A549 (cell line): Measurements from ENCODE around the gene PRKN. TPM values are rescaled to one million over a fixed set of nuclear protein-coding genes. Genes with fewer than 3 reads are reported as not detected.

Experiments
- ATAC-seq, 2 experiments: fragments of 200-7000 bp in 1 of 2; fragments of >200 bp in 1 of 2; cut with Nextera tagmentation in 1 of 2; cut with Tn5 transposase in 1 of 2; 3 replicates each; pipeline versions ENCODE4 v1.8.0 to v1.9.1; 2018 to 2020; ENCODE audit warnings: mild to moderate bottlenecking in 1 of 2, moderate library complexity in 1 of 2
- CTCF ChIA-PET: fragments of 300-600 bp; sonication (Branson Sonifier 250); formaldehyde crosslinking; extraction: SDS; loops from one replicate; lab custom pipeline; 2021; ENCODE audit warnings: antibody characterized with exemption, inconsistent platforms; lab: Yijun Ruan, JAX
- POLR2A ChIA-PET: fragments of 350-600 bp; formaldehyde crosslinking; extraction: SDS; loops from one replicate; lab custom pipeline; 2021; ENCODE audit warnings: antibody characterized with exemption, inconsistent platforms; lab: Yijun Ruan, JAX
- DNase-seq, 2 experiments: peaks; one replicate each; pipeline versions ENCODE4 v3.0.0 to v3.0.0-alpha.2; 2011 to 2016; ENCODE audit warnings: low read depth in 1 of 2, low spot score in 1 of 2
- FAIRE-seq: peaks from 2 replicates; lab custom pipeline; 2011; peaks lifted over from hg19 to GRCh38; lab: Jason Lieb, UNC
- H3K27ac ChIP-seq, 2 experiments: fragments of >200 bp; sonication (Bioruptor Twin); formaldehyde crosslinking; 3 replicates each; pipeline ENCODE4 v1.5.1; 2016 to 2017
- H3K4me1 ChIP-seq: fragments of >200 bp; sonication (Bioruptor Twin); formaldehyde crosslinking; 3 replicates; pipeline ENCODE4 v1.6.1; 2016
- H3K4me2 ChIP-seq: fragments of >200 bp; sonication (Bioruptor Twin); formaldehyde crosslinking; 3 replicates; pipeline ENCODE4 v1.6.1; 2016
- H3K4me3 ChIP-seq: fragments of >200 bp; sonication (Bioruptor Twin); formaldehyde crosslinking; 3 replicates; pipeline ENCODE4 v1.5.1; 2016
- H3K9me3 ChIP-seq: fragments of >200 bp; sonication (Bioruptor Twin); formaldehyde crosslinking; 3 replicates; pipeline ENCODE4 v1.6.1; 2016
- ATOH8 ChIP-seq: fragments of 250-450 bp; sonication (Bioruptor Pico); IDR thresholded peaks from 2 replicates; pipeline ENCODE4 v1.5.0; 2020; ENCODE audit warnings: low read depth, mild to moderate bottlenecking, moderate library complexity
- BHLHE40 ChIP-seq: IDR thresholded peaks from 2 replicates; pipeline ENCODE4 v1.6.1; 2012; ENCODE audit warnings: low read depth, low read length, inconsistent platforms
- CBX8 ChIP-seq: fragments of 200-600 bp; sonication (generic); IDR thresholded peaks from 2 replicates; pipeline ENCODE4 v1.6.1; 2016
- CEBPB ChIP-seq, 2 experiments: fragments of >200 bp in 1 of 2; sonication (Bioruptor Twin) in 1 of 2; formaldehyde crosslinking in 1 of 2; IDR thresholded peaks; 2 replicates each; pipeline ENCODE4 v1.6.1; 2012 to 2016
- CHD2 ChIP-seq: fragments of 150-350 bp; IDR thresholded peaks from 2 replicates; pipeline ENCODE4 v1.6.1; 2014; ENCODE audit warnings: low read length; ENCODE audit not compliant: partially characterized antibody
- EHMT2 ChIP-seq: fragments of 200-600 bp; sonication (generic); IDR thresholded peaks from 2 replicates; pipeline ENCODE4 v1.6.1; 2016; ENCODE audit warnings: antibody characterized with exemption, low read depth, mild to moderate bottlenecking, moderate library complexity
- EP300 ChIP-seq, 2 experiments: fragments of >200 bp; sonication (Bioruptor Twin); formaldehyde crosslinking; IDR thresholded peaks; 2 replicates in 1 of 2; 3 replicates in 1 of 2; pipeline ENCODE4 v1.6.1; 2016 to 2017
- ESRRA ChIP-seq: fragments of 150-350 bp; IDR thresholded peaks from 2 replicates; pipeline ENCODE4 v1.6.1; 2014; ENCODE audit warnings: mild to moderate bottlenecking, low read length, borderline replicate concordance
- FOSL2 ChIP-seq, 2 experiments: fragments of 450-650 bp in 1 of 2; fragments of >200 bp in 1 of 2; sonication (Bioruptor Twin) in 1 of 2; formaldehyde crosslinking; IDR thresholded peaks; 2 replicates each; pipeline versions ENCODE4 v1.5.0 to v1.6.1; 2016 to 2020; ENCODE audit warnings: mild to moderate bottlenecking in 1 of 2, moderate library complexity in 1 of 2
- HEYL ChIP-seq: fragments of 250-450 bp; sonication (Bioruptor Pico); IDR thresholded peaks from 2 replicates; pipeline ENCODE4 v1.8.0; 2021; ENCODE audit warnings: mild to moderate bottlenecking, moderate library complexity
- HMGXB4 ChIP-seq: fragments of 250-450 bp; sonication (Bioruptor Pico); IDR thresholded peaks from 2 replicates; pipeline ENCODE4 v1.5.0; 2021; ENCODE audit warnings: mild to moderate bottlenecking, moderate library complexity, borderline replicate concordance
- HOXA7 ChIP-seq: fragments of 250-450 bp; sonication (Bioruptor Pico); IDR thresholded peaks from 2 replicates; pipeline ENCODE4 v1.5.0; 2020; ENCODE audit warnings: mild to moderate bottlenecking, moderate library complexity
- HOXB13 ChIP-seq: fragments of 250-450 bp; sonication (Bioruptor Pico); IDR thresholded peaks from 2 replicates; pipeline ENCODE4 v1.5.0; 2020; ENCODE audit warnings: low read depth, mild to moderate bottlenecking, moderate library complexity
- HOXB5 ChIP-seq: fragments of 250-450 bp; sonication (Bioruptor Pico); IDR thresholded peaks from 2 replicates; pipeline ENCODE4 v1.5.0; 2020; ENCODE audit warnings: mild to moderate bottlenecking, moderate library complexity
- JUN ChIP-seq, 2 experiments: fragments of >200 bp; sonication (Bioruptor Twin); formaldehyde crosslinking; IDR thresholded peaks; 2 replicates in 1 of 2; 3 replicates in 1 of 2; pipeline ENCODE4 v1.6.1; 2016 to 2017
- JUNB ChIP-seq: fragments of >200 bp; sonication (Bioruptor Twin); formaldehyde crosslinking; IDR thresholded peaks from 2 replicates; pipeline ENCODE4 v1.6.1; 2016
- KDM1A ChIP-seq: fragments of 200-600 bp; sonication (generic); IDR thresholded peaks from 2 replicates; pipeline ENCODE4 v1.6.1; 2016; ENCODE audit warnings: low read depth, mild to moderate bottlenecking
- MAFK ChIP-seq: fragments of 450-650 bp; IDR thresholded peaks from 2 replicates; pipeline ENCODE4 v1.6.1; 2014; ENCODE audit not compliant: partially characterized antibody
- MAX ChIP-seq: IDR thresholded peaks from 2 replicates; pipeline ENCODE4 v1.6.1; 2012
- MAZ ChIP-seq: fragments of 150-350 bp; IDR thresholded peaks from 2 replicates; pipeline ENCODE4 v1.6.1; 2014; ENCODE audit warnings: antibody characterized with exemption, low read depth, low read length, borderline replicate concordance
- MYC ChIP-seq: IDR thresholded peaks from 2 replicates; pipeline ENCODE4 v1.6.1; 2012; ENCODE audit warnings: mild to moderate bottlenecking, inconsistent platforms, low read length, improper control_type of control experiment, borderline replicate concordance
- NFE2L2 ChIP-seq: fragments of 150-350 bp; conservative IDR thresholded peaks from 2 replicates; pipeline ENCODE4 v1.6.1; 2014; ENCODE audit warnings: low read length
- NPAS2 ChIP-seq: fragments of 250-450 bp; sonication (Bioruptor Pico); IDR thresholded peaks from 2 replicates; pipeline ENCODE4 v1.8.0; 2022; ENCODE audit warnings: mild to moderate bottlenecking, moderate library complexity, borderline replicate concordance
- PBX3 ChIP-seq: IDR thresholded peaks from 2 replicates; pipeline ENCODE4 v1.6.1; 2012
- PHF8 ChIP-seq: fragments of 200-600 bp; sonication (generic); IDR thresholded peaks from 2 replicates; pipeline ENCODE4 v1.6.1; 2016; ENCODE audit warnings: low read depth, mild to moderate bottlenecking, antibody characterized with exemption, moderate library complexity, borderline replicate concordance
- POLR2A ChIP-seq: IDR thresholded peaks from 2 replicates; pipeline ENCODE4 v1.6.1; 2012; ENCODE audit warnings: mild to moderate bottlenecking, low read length
- RAD21 ChIP-seq, 2 experiments: fragments of >200 bp in 1 of 2; sonication (Bioruptor Twin) in 1 of 2; formaldehyde crosslinking in 1 of 2; IDR thresholded peaks in 1 of 2; conservative IDR thresholded peaks in 1 of 2; 2 replicates in 1 of 2; 3 replicates in 1 of 2; pipeline ENCODE4 v1.6.1; 2012 to 2018; ENCODE audit warnings: inconsistent platforms in 1 of 2
- RFX5 ChIP-seq: fragments of 450-650 bp; IDR thresholded peaks from 2 replicates; pipeline ENCODE4 v1.7.1; 2014; ENCODE audit warnings: antibody characterized with exemption, mild to moderate bottlenecking, moderate library complexity
- SMC3 ChIP-seq: fragments of >200 bp; sonication (Bioruptor Twin); formaldehyde crosslinking; IDR thresholded peaks from 3 replicates; pipeline ENCODE4 v1.6.1; 2018; ENCODE audit warnings: inconsistent platforms
- TFCP2L1 ChIP-seq: fragments of 250-450 bp; sonication (Bioruptor Pico); IDR thresholded peaks from 2 replicates; pipeline ENCODE4 v1.5.0; 2021; ENCODE audit warnings: mild to moderate bottlenecking
- USF2 ChIP-seq: fragments of 450-650 bp; IDR thresholded peaks from 2 replicates; pipeline ENCODE4 v1.6.1; 2014; ENCODE audit warnings: antibody characterized with exemption
- ZNF302 ChIP-seq: fragments of 250-450 bp; sonication (Bioruptor Pico); IDR thresholded peaks from 2 replicates; pipeline ENCODE4 v1.9.0; 2021; ENCODE audit warnings: inconsistent platforms, mild to moderate bottlenecking, moderate library complexity
- ZSCAN20 ChIP-seq: fragments of 250-450 bp; sonication (Bioruptor Pico); IDR thresholded peaks from 2 replicates; pipeline ENCODE4 v1.8.0; 2022; ENCODE audit warnings: mild to moderate bottlenecking, moderate library complexity
- WGBS: methylation state at CpG from one replicate; pipeline ENCODE4 v1.1.6; 2017; ENCODE audit errors: missing lambda C conversion rate; 5-methylcytosine and 5-hydroxymethylcytosine counted together
- polyA plus RNA-seq, 4 experiments: library from polyadenylated mRNA; depleted of rRNA in 3 of 4; stranded (reverse); fragments of >200 nt; fragmentation: RNase III in 1 of 4; extraction: RNeasy Plus Mini Kit Qiagen cat#74134 plus additional on column Dnase treatment in 1 of 4; gene quantifications; 2 replicates in 3 of 4; 3 replicates in 1 of 4; pipeline ENCODE4 v1.2.3, GENCODE V29; 2011 to 2017

Gene PRKN
- polyA plus RNA-seq, 2 of the 4 experiments (the other 2 are of a cell fraction), result 0.36 to 0.39 TPM

- Histone ChIP-seq H3K4me2 (no peak overlapping the region), H3K27ac (no peak overlapping the region), H3K9me3 (no peaks in the 10 kb centered on the region), H3K4me1 (no peaks in the 10 kb centered on the region), H3K4me3 (no peak overlapping the region)
- POLR2A ChIA-PET, result no interaction called here
- CTCF ChIA-PET, result no interaction called here
- WGBS, result 64% methylated on average over 6 of the region's 6 CpGs
- ATAC-seq, result no peak
- no peak for DNase-seq
- no peak for FAIRE-seq
- TF ChIP-seq HMGXB4 (CRISPR knock-in tag), result no peak
- TF ChIP-seq JUNB, result no peak
- no peak for TF ChIP-seq KDM1A
- no peak for TF ChIP-seq HOXA7 (CRISPR knock-in tag)
- no peak for TF ChIP-seq EP300 (IDR thresholded peaks at IDR 0.05)
- TF ChIP-seq RFX5, result no peak
- TF ChIP-seq ZNF302 (CRISPR knock-in tag), result no peak
- no peak for TF ChIP-seq EHMT2
- no peak for TF ChIP-seq NPAS2 (CRISPR knock-in tag)
- no peak for TF ChIP-seq HOXB5 (CRISPR knock-in tag)
- TF ChIP-seq MAZ, result no peak
- no peak for TF ChIP-seq NFE2L2
- TF ChIP-seq ESRRA, result no peak
- TF ChIP-seq CBX8, result no peak
- TF ChIP-seq ZSCAN20, result no peak
- no peak for TF ChIP-seq USF2
- no peak for TF ChIP-seq TFCP2L1
Measured at GRCh38 chr6:162525181-162525580, 202.4 kb downstream of the PRKN start.

- no peaks in the 10 kb centered on the region for H3K4me1 ChIP-seq
- TF ChIP-seq MAX (no peak), MAFK (no peak), MYC (no peak), CEBPB (IDR thresholded peaks at IDR 0.05) (no peak), SMC3 (no peak), HEYL (CRISPR knock-in tag) (no peak), ATOH8 (CRISPR knock-in tag) (no peak), RFX5 (no peak), RAD21 (conservative IDR thresholded peaks at IDR 0.05 in 1 of 2, IDR thresholded peaks at IDR 0.05 in 1 of 2) (no peak), POLR2A (no peak), PBX3 (no peak), PHF8 (no peak), CHD2 (no peak), FOSL2 (IDR thresholded peaks at IDR 0.05) (no peak), FOSL2 (CRISPR knock-in tag; IDR thresholded peaks at IDR 0.05) (no peak), HOXB5 (CRISPR knock-in tag) (no peak), JUNB (no peak), HOXA7 (CRISPR knock-in tag) (no peak), HOXB13 (no peak), BHLHE40 (no peak), JUN (IDR thresholded peaks at IDR 0.05) (no peak)
- DNase-seq (no peak), FAIRE-seq (no peak), ATAC-seq (no peak)
- POLR2A ChIA-PET, result no interaction called here
- CTCF ChIA-PET, result no interaction called here
- no peak overlapping the region for H3K4me3 ChIP-seq
- WGBS, result 38% methylated on average over 4 of the region's 4 CpGs
- H3K27ac ChIP-seq, result no peak overlapping the region
- no peaks in the 10 kb centered on the region for H3K9me3 ChIP-seq
- no peak overlapping the region for H3K4me2 ChIP-seq
Measured at GRCh38 chr6:162512744-162513143, 214.8 kb downstream of the PRKN start.
